ENCODE data around the gene SFMBT2.
"Not testable (repeated sequence)": the region's sequence is repeated elsewhere in the genome, so short reads cannot be mapped to it uniquely, and the experiment has no call there.

Gene SFMBT2

DNA sequence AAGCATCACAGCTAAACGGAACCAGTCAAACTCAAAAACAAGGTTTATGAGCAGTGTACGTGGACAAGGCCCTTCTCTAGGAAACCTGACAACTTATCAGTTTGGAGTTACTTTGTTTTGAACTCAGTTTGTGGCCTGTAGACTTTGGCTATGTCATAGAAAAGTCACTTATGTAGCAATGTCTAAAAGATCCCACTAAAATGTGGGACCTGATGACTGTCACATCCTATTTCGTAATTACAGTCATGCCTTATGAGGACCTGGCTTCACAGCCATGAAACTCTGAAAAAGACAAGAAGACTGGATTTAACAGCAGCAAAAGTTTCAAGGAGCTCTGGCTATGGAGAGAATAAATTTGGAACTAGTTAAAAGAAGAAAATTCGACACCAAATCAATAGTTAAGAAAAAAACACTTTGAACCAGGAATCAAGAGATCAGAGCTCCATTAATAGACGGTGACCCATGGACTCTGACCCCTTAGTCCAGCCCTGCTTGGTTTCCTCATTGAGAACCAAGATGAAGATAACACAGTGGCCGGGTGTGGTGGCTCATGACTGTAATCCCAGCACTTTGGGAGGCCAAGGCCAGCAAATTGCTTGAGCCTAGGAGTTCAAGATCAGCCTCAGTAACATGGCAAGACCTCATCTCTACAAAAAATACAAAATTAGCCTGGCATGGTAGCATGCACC lies 204.3 kb downstream of the SFMBT2 start:
- DNase-seq = no peak

DNA sequence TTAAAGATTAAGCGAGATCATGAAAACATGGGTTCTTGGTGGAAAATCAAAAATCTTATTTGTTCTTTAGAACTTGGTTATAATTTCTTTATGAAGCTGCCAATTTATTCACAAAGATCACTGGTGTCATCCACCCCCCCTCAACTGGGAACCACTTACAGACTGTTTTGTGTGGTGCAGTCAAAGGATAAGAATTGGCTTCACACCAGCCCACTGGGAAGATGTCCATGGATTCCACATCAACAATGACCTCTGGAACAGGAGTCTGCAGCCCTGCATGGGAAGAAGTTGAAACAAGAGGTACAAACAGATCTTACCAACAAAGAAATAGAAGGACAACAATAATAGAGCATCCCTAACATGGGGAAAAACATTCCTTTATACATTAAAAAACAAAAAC lies 205.2 kb downstream of the SFMBT2 start:
- no peak for DNase-seq

DNA sequence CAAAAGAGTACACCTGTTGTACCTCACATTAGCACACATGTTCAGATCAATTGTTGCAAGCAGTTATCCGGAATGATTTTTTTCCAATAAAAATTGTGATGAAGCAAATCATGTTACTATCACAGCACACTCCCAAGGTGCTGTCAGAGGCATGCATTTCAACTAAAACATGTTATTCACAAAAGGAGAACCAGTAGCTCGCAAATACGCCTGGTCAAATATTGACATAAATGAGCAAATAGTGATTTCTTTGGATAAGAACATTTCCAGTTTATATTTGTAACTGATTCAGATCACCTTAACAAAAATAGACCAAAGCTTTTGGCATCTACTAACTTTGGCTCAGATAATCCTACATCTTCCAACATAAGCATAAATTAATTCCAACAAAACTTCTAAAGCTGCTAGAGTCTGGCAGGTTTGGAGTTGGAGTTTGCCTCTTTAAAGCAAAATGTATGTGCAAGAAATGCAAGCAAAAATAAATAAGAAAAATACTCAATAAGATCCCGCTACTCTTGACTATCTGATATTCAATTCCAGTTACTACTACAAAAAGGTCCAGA lies 208.0 kb downstream of the SFMBT2 start:
- no peak for DNase-seq

DNA sequence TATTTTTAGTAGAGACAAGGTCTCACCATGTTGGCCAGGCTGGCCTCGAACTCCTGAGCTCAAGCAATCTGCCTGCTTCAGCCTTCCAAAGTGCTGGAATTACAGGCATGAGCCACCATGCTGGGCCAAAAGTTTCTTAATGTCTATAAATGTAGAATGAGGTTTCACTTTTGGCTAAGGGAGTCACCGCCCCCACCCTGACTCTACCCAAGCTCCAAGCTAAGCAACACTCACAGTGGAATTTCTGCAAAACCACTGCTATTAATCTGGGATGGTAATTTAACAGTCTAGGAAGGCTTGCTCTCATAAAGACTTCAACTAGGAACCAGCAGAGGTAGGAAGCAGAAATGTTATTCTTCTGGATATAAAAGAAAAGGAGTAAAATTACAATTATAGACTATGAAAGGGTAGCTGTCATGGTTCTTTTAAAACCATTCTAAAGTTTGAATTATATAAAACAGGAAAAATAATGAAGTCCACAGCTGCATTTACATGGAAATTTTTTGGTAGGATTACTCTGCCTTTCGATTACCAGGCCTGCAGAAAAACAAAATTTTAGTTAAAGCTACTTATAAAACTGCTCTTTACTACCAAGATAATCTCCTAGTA lies 211.6 kb downstream of the SFMBT2 start:
- no peak for DNase-seq

DNA sequence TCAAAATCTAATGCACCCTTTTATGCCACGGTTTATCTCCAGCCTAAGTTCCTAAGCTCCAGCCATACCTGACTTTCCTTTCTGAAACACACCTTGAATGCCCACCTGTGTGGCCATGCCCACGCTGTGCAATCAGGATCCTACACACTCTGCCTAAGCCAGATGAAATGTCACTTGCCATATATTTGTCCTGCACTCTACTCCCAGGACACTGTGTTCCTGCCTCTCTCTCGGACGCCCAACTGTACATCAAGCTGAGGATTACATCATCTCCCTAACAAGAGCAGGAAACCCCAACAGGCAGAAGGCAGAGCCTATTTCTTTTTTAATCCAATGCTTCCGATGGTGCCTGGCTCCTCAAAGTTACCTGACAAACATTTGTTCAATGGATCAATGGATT lies 214.6 kb downstream of the SFMBT2 start:
- DNase-seq = no peak

DNA sequence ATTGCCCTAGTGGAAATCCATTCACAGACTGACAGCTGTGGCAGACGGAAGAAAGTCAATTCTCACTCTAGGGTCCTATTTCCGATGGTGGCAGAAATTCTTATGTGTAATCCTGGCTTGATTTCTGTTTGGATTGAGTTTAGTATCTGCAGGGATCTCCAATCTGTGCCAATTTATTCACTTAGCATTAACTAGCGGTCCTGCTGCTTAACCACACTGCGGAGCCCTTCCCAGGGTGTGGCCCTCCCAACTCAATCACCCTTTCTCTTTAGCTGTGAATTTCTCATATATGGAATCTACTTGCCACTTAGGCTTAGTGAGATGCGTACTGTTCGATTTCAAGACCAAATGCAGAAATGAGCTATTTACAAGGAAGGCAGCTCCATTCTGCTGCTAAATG lies 215.7 kb downstream of the SFMBT2 start:
- DNase-seq = no peak

DNA sequence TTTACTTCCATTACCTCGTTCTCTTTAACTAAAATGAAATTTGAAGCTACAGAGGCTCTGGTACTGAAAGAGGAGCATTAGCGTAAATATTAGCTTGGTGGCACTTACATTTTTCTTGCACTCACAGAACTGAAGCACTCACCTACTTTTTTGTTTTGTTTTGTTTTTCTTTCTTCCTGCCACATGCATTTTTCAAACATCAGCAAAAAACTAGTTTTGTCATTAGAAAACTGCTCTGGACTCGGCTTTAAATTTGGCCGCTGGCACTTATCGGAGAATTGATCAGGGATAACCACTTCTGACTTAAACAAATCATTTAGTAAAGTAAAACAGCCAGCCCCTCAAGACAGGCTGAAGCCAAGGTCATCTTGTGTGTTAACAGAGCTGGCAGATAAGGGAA lies 216.3 kb downstream of the SFMBT2 start:
- DNase-seq = no peak

DNA sequence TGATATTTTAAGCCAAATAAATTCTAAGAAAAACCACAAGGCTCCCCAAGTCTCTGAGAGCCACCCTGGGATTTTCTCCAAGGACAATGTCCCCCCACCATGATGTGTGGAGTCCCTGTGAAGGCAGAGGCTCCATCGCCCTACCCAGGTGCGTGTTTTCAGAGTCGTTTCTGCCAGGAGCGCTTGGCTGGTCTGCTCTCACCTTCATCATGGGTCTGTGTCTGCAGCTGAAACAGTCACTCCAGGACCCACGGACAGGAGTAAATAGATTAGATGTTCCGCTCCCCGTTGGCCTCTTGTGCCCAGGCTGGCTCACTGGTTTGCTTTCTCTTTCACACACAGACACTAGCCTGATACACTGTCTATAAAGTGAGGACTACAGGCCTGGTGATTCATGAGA lies 217.5 kb downstream of the SFMBT2 start:
- DNase-seq = no peak

DNA sequence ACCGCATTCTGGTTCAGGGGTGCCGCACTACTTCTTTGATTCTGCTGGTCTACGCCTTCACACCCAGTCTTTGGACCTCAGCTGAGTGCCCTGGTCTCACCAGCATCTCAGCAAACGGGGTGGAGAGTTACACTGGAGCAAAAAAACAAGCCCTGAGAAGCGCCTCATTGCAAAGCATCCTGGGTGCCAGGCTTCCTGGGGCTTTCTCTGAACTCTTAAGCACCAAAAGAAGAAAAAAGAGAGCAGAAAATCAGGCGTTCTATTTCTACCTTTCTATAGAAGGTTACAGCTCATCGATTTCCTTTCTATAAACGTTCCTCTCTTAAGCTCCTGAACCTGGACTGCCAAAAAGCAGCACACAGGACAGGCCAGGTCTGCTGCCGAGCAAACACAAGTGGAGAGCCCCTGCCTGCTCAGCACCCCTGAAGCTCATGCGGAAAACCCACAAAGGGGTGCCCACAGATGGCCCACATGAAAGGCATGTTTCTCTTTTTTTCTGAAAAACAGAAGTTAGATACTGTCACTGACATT lies 217.9 kb downstream of the SFMBT2 start:
- peak; percentile 22 for DNase-seq

DNA sequence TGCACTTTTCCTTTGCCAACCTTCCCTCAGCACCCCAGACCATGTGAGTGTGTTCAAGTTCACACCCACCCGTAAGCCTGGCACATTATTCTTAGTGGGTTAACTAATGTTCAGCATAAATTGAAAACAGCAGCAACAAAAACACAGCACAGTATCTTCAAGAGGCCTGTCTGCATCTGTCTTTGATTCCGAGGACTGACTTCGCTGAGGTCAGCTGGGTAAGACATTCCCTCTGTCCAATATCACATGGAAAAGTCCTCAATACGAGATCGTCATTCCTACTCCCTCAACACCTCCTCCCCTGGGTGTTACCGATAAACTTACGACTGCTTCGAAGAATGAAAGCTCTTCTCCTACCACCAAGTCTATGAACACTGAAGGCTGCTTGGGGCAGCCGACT lies 218.8 kb downstream of the SFMBT2 start:
- no peak for DNase-seq

DNA sequence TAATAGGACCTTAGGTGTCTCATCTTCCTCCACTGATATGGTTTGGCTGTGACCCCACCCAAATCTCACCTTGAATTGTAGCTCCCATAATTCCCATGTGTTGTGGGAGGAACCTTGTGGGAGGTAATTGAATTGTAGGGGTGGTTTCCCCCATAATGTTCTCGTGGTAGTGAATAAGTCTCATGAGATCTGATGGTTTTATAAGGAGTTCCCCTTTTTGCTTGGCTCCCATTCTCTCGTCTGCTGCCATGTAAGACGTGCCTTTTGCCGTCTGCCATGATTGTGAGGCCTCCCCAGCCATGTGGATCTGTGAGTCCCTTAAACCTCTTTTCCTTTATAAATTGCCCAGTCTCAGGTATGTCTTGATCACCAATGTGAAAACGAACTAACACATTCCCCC lies 220.1 kb downstream of the SFMBT2 start:
- DNase-seq = not testable (repeated sequence)

DNA sequence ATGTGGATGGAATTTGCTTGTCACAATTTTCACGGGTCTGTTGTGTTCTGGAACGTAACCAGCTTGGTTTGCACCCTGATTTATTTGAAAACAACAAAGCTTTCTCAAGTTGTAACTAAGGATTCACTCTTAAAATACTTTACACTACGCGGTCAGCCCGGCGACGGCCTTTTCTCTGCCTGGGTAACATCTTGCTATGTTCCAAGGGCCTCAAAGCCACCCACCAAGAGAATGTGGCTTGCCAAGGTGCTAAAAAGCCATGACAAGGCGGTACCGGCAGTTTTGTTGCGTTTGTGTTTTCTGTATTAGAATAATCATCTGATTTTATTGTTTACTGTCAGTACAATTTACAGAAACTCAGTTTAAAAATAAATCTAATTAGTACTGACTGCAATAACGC lies 220.9 kb downstream of the SFMBT2 start:
- no peak for DNase-seq

DNA sequence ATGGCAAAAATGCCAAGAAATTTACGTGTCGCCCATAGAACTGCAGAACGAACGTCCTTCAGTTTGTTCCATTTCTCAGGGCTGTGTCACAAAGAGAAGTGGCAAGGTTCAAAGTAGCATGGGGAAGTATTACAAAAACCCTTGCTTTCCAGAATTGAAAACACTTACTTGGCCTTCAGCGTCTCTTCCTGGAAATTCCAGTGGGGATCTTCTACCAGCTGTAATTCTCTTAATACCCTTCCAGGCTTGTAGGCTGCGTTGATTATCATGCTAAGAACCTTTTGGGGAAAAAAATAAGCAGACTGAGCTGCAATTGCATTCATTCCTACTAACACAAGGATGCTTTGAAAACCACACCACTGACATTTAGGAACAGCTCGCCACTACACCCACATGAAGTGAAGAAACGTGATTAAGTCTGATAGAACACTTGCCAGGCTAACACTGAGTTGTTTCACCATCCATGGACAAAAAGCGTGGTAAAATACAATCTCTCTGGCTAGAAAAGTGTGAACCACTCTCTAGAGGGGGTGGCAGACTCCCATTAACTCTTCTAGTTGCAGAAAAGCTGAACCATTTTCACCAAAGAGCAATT lies 222.3 kb downstream of the SFMBT2 start:
- no peak for DNase-seq

DNA sequence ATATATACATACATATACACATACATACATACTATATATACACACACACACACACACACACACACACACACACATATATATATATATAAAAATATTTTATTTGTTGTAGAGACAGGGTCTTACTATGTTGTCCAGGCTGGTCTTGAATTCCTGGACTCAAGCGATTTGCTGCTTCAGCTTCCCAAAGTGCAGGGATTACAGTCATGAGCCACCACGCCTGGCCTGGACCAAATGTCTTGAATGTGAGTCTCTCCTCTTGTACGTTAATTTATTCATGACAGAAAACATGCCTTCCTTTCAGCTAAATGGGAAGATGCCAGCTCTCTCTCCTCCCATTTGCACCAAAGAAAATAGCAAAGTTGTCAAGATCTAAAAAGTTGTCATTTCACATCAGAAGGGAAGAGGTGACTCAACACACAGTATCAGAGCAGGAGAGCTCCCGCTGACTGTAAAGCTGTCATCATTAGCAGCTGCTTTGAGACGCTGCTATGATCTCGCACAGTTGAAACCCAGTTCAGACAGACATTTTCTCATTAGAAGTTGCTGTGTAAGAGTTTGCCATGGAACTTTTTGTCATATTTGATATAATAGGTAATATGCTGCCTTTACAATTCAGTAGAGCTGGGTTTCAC lies 224.3 kb downstream of the SFMBT2 start:
- DNase-seq = peak; percentile 31

DNA sequence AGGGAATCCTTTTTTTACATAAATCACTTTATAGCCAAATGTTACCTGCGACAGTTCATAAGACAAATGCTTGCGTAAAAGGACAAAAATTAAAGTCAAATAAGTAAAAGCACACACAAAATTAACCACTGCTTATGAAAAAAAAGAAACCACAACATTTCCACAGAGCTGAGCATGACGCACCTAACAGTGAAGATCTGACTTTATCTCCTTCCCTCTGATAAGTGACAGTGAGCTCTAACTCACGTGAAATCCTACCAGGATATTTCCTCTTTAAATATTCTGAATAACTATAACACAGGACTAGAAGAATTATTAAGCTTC lies 225.5 kb downstream of the SFMBT2 start:
- peak; percentile 41 for DNase-seq

DNA sequence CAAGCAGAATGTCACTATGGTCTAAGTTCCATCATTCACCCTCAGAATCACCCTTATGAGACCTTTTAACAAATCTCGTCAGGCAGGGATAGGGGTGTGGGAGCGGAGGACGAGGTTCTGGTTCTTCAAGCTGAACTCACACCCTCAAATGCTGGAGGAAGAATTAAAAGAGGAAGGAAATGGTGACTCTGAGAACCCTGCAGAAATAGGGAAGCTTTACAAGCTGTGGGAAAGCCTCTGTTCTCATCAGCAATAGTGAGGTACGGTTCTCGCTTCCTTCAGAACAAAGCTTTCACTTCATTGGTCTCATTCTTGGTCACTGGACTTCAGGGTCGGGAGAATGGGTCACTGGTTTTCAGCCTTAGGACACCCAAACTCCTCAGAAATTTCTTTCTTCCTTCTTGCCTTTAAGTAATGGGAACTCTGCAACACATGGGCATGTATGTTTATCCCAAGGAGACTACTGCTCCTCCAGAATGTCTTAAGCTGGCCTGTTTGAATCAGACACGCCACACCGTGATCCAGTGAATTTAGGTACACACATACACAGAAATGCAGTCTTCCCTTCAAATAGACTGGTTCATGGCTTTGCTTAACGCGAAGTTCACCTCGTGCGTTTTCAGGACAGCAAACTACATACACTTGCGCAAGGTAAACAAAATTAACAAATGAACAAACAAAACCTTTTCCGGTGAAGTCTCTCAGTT lies 226.0 kb downstream of the SFMBT2 start:
- no peak for DNase-seq

DNA sequence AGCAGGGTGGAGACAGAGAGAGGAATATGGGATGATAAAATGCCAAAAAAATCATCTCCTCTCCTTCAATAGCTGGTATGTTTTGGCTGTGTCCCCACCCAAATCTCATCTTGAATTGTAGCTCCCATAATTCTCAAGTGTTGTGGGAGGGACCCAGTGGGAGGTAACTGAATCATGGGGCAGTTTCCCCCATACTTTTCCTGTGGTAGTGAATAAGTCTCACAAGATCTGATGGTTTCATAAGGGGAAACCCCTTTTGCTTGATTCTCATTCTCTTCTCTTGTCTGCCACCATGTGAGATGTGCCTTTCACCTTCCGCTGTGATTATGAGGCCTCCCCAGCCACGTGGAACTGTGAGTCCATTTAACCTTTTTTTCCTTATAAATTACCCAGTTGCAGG lies 226.7 kb downstream of the SFMBT2 start:
- DNase-seq = not testable (repeated sequence)

DNA sequence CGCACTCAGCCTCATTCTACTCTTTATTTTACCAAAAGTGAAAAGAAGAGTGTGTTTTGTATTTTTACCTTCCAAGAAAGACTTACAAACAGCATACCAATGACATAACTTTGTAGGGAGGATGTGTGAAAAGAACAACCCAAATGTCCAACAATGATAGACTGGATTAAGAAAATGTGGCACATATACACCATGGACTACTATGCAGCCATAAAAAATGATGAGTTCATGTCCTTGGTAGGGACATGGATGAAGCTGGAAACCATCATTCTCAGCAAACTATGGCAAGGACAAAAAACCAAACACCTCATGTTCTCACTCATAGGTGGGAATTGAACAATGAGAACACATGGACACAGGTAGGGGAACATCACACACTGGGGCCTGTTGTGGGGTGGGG lies 228.5 kb downstream of the SFMBT2 start:
- DNase-seq = not testable (repeated sequence)

DNA sequence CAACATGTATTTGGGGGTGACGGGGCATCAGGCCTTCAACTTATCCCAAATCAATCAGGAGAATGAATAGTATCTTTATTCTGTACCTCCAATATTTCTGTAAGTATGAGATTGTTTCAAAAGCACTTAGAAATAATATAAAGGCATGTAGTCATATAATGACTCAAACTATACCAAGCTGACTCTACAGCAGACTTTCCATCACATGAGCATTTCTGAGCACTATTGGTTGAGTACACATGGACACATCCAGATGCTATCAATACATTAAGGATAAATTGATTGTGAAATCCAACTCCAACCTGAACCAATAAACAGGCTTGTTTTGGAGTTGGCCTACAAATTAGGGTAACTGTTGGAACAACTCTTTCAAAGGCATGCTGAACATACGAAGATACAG lies 229.4 kb downstream of the SFMBT2 start:
- DNase-seq = no peak

DNA sequence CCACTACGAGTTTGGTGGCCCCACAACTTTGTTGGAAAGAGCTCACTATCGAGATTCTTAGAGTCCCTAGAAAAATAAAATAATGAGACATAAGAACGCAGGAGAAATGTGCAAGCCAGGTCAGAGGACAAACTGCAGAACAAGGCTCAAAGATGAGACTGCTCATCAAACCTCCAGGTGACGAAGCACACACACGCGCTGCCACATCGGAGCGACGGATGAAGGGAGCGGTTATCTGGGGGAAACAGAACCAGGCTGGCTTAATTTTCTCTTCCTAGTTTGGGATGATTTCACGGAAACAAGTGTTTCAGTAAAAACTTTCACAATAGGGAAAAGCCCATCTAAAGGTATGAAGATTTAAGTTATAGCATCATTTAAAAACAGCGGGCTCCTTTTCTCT lies 231.3 kb downstream of the SFMBT2 start:
- DNase-seq = no peak

DNA sequence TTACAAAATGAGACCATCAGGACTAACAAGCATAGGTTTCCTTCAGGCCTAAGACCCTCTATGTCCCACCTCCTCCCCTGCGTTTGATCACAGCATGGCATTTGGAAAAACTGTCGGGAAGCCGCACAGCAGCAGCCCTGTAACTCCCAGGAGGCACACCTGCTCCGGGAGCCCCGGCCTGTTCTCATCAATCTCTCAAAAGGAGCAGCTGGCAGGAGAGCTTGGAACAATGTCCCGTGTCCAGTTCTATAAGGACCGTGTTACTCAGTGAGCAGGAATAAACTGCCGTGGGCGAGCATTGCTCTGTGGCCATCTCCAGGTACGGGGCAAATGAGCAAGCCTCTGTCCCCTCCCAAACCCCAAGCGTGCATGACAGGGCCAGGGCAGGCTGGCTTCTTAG lies 236.9 kb downstream of the SFMBT2 start:
- no peak for DNase-seq

DNA sequence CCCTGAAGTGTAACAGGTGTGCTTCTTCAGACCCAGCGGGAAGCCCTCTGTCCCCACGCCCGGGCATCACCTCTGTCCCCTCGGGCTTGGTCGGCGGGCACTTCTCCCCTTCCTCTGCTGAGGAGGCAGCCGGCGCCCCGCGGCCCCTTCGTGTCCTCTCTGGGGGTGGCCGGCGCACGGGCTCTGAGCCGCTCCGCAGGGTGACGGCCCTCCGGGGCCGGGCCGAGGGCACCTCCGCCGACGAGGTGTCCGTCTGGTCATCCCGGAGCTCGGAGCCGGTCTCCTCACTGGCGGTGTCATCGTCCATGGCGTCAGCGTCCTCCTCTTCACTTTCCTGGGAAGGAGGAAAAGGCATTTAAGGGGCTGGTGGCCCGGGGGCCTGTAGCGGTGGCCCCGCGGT lies 239.0 kb downstream of the SFMBT2 start:
- no peak for DNase-seq
